IPS-18c (cell line): Measurements from ENCODE around the gene SLC28A3.

Source experiments
- H3K4me3 ChIP-seq: 2 replicates; pipeline ENCODE4 v1.7.0; 2013; ENCODE audit warnings: low read depth, mild to moderate bottlenecking, low read length, moderate library complexity; ENCODE audit not compliant: insufficient read depth
- H3K9me3 ChIP-seq: one replicate; pipeline ENCODE4 v1.6.1; 2013; ENCODE audit warnings: mild to moderate bottlenecking, low read length, moderate library complexity; ENCODE audit not compliant: control insufficient read depth, insufficient read depth

SLC28A3 gene

GRCh38 chr9:84229191-84229590, 111.4 kb downstream of the SLC28A3 start:
- Histone ChIP-seq H3K9me3 (no peaks in the 10 kb centered on the region), H3K4me3 (no peak overlapping the region)

GRCh38 chr9:84228130-84228720, 112.3 kb downstream of the SLC28A3 start:
- no peaks in the 10 kb centered on the region for H3K9me3 ChIP-seq
- no peak overlapping the region for H3K4me3 ChIP-seq

GRCh38 chr9:84226126-84226525, 114.4 kb downstream of the SLC28A3 start:
- Histone ChIP-seq H3K4me3 (no peak overlapping the region), H3K9me3 (peaks cover 5% of the 10 kb centered on the region)
